Rectal smooth muscle tissue (tissue), 1 donor: ENCODE measurements around the gene ADCY10.
"Not testable (repeated sequence)": the region's sequence is repeated elsewhere in the genome, so short reads cannot be mapped to it uniquely, and the experiment has no call there.

Experiments used
- H3K27ac ChIP-seq: one replicate; pipeline ENCODE4 v1.7.0; 2013; ENCODE audit warnings: low read depth, low read length, inconsistent platforms
- H3K27me3 ChIP-seq: one replicate; pipeline ENCODE4 v1.7.0; 2013; ENCODE audit warnings: low read length; ENCODE audit not compliant: control insufficient read depth, insufficient read depth
- H3K36me3 ChIP-seq: one replicate; pipeline ENCODE4 v1.7.0; 2013; ENCODE audit warnings: low read length; ENCODE audit not compliant: control insufficient read depth, insufficient read depth
- H3K4me1 ChIP-seq: one replicate; pipeline ENCODE4 v1.7.0; 2013; ENCODE audit warnings: low read length; ENCODE audit not compliant: control insufficient read depth, insufficient read depth
- H3K4me3 ChIP-seq: one replicate; pipeline ENCODE4 v1.7.0; 2013; ENCODE audit warnings: low read length
- H3K9ac ChIP-seq: one replicate; pipeline ENCODE4 v1.7.0; 2013; ENCODE audit warnings: low read length

Gene ADCY10

DNA sequence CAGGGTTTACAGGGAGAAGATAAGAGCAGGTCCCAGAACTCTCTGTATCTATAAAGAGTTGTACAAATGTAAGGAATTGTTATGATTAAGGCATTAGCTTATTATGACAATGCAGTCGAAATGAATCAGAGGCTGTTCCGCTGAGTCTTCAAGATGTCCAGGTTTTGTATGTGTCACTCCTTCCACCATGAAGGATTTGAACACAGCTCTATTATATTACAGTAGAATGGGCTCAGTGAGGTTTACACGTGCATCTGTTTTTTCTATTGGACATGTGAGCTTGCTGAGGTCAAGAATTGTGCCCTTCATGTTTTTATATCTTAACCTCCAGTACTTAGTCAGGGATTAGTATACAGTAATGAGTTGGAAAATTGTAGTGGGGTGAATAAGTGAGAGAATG lies 105.8 kb downstream of the ADCY10 start:
- Histone ChIP-seq H3K4me1 (no peaks in the 10 kb centered on the region), H3K9ac (no peak overlapping the region)

DNA sequence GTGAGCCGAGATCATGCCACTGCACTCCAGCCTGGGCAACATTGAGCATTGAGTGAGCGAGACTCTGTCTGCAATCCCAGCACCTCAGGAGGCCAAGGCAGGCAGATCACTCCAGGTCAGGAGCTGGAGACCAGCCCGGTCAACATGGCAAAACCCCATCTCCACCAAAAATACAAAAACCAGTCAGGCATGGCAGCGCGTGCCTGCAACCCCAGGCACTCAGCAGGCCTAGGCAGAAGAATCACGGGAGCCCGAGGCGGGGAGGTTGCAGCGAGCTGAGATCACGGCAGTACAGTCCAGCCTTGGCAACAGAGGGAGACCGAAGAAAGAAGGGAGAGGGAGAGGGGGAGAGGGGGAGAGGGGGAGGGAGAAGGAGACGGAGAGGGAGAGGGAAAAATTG lies 107.3 kb downstream of the ADCY10 start:
- H3K9ac ChIP-seq = not testable (repeated sequence)

More for the DNA sequence above, 105.8 kb downstream of the ADCY10 start:
- H3K27ac ChIP-seq = no peak overlapping the region
- H3K4me3 ChIP-seq = no peak overlapping the region
- H3K27me3 ChIP-seq = no peaks in the 10 kb centered on the region
- H3K36me3 ChIP-seq = no peaks in the 10 kb centered on the region

DNA sequence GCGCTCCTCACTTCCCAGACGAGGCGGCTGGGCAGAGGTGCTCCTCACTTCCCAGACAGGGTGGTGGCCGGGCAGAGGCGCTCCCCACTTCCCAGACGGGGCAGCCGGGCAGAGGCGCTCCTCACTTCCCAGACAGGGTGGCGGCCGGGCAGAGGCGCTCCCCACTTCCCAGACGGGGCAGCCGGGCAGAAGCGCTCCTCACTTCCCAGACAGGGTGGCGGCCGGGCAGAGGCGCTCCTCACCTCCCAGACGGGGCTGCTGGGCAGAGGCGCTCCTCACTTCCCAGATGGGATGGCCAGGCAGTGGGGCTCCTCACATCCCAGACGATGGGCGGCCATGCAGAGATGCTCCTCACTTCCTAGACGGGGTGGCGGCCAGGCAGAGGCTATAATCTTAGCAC lies 107.7 kb downstream of the ADCY10 start:
- H3K36me3 ChIP-seq, H3K27me3 ChIP-seq, H3K4me1 ChIP-seq, H3K9ac ChIP-seq, H3K4me3 ChIP-seq, H3K27ac ChIP-seq: not testable (repeated sequence)

More for the DNA sequence above, 107.3 kb downstream of the ADCY10 start:
- not testable (repeated sequence) for H3K27ac ChIP-seq, H3K36me3 ChIP-seq, H3K4me1 ChIP-seq, H3K4me3 ChIP-seq, H3K27me3 ChIP-seq

DNA sequence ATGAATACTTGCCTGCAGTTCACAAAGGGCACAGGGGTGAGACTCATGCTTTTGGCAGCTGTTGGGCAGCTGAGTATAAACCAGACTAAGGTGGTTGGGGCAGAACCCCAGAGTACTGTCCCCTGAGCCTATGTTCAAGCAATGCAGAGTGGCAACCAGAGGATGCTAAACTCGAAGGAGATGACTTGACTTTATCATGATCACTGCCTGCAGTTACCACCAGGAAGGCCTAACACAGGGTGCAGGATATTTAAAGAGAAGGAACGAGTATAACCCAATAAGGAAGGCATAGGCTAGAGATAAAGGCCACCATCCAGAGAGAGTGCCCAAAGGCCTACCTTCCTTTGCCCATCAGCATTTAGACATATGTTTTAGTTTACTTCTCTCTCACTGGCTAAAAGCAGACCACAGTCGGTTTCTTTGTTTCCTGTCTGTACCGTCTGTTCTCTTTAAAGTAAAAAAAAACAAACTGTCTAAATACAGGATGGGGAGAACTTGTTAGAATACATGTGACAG lies 108.8 kb downstream of the ADCY10 start:
- no peaks in the 10 kb centered on the region for H3K27me3 ChIP-seq
- H3K27ac ChIP-seq = no peak overlapping the region
- H3K4me1 ChIP-seq = no peaks in the 10 kb centered on the region
- H3K9ac ChIP-seq = no peak overlapping the region
- H3K36me3 ChIP-seq = no peaks in the 10 kb centered on the region
- no peak overlapping the region for H3K4me3 ChIP-seq

DNA sequence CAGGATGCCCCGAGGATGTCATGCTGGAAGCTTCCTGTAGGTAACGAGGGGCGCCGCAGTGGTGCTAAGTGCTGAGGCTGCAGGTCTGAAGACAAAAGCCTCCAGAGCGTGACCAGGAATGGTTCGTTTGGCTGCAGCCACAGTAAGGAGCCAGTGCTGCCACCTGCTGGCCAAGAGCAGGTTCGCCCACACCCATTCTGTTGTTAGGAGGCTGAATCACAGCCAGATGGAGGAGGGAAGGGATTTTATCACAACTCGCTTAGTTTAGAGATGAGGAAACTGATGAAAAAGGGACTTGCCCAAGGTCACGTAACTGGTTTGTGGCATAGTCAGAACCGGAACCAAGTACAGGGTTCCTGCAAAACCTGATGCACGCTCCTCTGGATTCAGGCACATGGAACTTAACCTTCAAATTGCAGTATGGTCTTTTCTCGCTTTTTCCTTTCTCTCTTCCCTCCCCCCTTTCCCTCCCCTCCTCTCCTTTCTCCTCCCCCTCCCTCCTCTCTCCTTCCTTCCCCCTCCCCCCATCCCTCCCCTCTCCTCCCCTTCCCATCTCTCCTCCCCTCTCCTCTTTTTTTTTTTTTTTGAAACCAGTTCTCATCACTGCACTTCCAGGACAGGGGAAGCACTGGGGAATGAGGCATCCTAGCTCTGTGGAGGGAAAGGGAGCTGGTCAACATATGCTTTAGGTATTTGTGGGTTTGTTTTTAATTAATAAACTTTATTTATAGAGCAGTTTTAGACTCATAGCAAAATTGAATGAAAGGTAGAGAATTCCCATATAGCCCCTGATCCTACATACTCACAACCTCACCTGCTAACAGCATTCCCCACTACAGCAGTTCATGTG lies 110.4 kb downstream of the ADCY10 start:
- Histone ChIP-seq H3K27me3 (no peaks in the 10 kb centered on the region), H3K27ac (no peak overlapping the region), H3K9ac (no peak overlapping the region), H3K4me1 (no peaks in the 10 kb centered on the region), H3K4me3 (no peak overlapping the region), H3K36me3 (no peaks in the 10 kb centered on the region)

DNA sequence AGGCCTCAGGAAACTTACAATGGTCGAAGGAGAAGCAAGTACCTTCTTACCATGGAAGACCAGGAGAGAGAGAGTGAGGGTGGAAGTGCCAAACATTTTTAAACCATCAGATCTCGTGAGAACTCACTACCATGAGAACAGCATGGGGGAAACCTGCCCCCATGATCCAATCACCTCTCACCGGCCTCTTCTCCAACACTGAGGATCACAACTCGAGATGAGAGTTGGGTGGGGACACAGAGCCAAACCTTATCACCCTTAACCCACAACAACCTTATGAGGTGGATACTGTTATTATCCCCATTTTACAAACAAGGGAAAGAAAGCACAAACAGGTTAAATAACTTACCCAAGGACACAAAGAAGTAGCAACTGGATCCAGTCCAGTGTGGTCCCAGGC lies 111.7 kb downstream of the ADCY10 start:
- H3K36me3 ChIP-seq = no peaks in the 10 kb centered on the region
- H3K4me1 ChIP-seq = no peaks in the 10 kb centered on the region
- H3K27ac ChIP-seq = no peak overlapping the region
- H3K27me3 ChIP-seq = no peaks in the 10 kb centered on the region
- H3K4me3 ChIP-seq = no peak overlapping the region
- no peak overlapping the region for H3K9ac ChIP-seq

DNA sequence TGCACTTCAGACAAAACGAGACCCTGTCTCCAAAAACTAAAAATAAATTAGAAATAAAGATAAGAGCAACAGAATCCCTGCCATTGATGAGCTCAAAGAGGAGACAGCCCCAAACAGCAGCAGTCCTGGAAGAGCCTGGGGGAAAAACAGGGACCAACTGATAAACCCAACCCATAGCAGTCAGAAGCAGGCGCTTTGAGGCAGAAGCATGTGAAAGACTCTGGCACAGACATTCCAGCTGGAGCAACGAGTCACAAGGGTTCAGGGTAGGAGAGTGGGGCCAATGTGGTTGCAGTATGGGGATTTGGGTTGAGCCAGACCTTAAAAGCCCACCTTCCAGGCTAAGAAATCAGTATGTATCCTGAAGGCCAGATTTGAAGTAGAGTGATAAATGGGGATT lies 113.7 kb downstream of the ADCY10 start:
- Histone ChIP-seq H3K4me1 (peaks cover 3% of the 10 kb centered on the region), H3K36me3 (no peaks in the 10 kb centered on the region), H3K27ac (no peak overlapping the region), H3K27me3 (no peaks in the 10 kb centered on the region), H3K4me3 (no peak overlapping the region), H3K9ac (no peak overlapping the region)

DNA sequence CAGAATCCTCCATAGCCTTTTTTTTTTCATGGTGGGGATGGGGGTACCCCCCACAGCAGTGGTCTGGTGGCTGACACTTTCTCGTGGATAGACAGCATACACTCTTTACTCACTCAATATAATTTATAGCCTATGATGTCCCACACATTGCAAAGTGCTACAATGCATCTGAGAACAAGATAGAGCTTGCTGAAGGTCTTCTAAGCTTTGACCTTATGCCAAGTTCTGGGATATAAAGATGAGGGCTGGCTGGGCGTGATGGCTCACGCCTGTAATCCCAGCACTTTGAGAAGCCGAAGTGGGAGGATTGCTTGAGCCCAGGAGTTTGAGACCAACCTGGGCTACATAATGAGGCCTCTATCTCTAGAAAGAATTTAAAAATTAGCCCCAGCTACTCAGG lies 114.2 kb downstream of the ADCY10 start:
- H3K36me3 ChIP-seq = no peaks in the 10 kb centered on the region
- H3K27ac ChIP-seq = no peak overlapping the region

DNA sequence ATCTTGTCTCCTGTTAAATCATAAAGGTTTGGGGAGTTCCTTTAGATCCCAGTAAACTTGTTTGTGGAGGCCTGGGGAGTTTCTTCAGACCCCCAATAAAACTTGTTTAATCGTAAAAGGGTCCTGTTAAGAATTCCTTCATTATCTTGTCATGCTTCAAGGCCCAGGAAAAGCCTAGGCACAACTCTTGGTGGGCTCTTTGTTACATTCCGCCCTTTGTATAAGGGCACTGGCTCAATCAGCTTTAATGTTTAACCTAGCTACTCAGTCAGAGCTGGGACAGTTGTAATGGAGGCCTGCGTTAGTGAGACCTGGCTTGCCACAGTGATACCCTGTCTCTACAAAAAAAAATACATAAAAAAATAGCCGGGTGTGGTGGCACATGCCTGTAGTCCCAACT lies 115.0 kb downstream of the ADCY10 start:
- no peaks in the 10 kb centered on the region for H3K27me3 ChIP-seq
- H3K4me3 ChIP-seq = no peak overlapping the region
- H3K36me3 ChIP-seq = no peaks in the 10 kb centered on the region
- H3K27ac ChIP-seq = no peak overlapping the region
- H3K4me1 ChIP-seq = peaks cover 3% of the 10 kb centered on the region
- H3K9ac ChIP-seq = no peak overlapping the region

More for the DNA sequence above, 114.2 kb downstream of the ADCY10 start:
- no peak overlapping the region for H3K4me3 ChIP-seq
- H3K4me1 ChIP-seq = peaks cover 3% of the 10 kb centered on the region
- no peak overlapping the region for H3K9ac ChIP-seq
- no peaks in the 10 kb centered on the region for H3K27me3 ChIP-seq

DNA sequence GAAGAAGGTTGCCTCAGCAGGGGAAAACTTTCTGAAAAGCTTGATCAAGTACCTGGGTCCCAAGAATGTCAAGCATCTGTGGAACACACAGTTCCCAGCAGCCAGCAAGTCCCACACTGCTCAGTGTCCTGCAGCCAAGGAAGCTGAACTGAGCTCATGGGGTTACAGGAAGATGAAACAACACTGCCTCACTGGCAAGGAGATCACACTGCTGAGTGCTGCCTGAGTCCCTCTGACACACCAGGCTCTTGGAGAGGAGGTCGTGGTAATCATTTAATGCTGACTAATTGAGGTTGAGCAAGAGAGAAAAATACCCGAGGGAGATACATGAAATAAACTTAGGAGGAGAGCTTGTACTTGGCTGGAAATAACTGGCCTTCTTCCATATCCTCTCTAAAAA lies 116.9 kb downstream of the ADCY10 start:
- no peak overlapping the region for H3K4me3 ChIP-seq
- no peaks in the 10 kb centered on the region for H3K36me3 ChIP-seq
- H3K27me3 ChIP-seq = no peaks in the 10 kb centered on the region
- H3K27ac ChIP-seq = peak overlapping the region; percentile 58
- peaks cover 3% of the 10 kb centered on the region for H3K4me1 ChIP-seq
- no peak overlapping the region for H3K9ac ChIP-seq

DNA sequence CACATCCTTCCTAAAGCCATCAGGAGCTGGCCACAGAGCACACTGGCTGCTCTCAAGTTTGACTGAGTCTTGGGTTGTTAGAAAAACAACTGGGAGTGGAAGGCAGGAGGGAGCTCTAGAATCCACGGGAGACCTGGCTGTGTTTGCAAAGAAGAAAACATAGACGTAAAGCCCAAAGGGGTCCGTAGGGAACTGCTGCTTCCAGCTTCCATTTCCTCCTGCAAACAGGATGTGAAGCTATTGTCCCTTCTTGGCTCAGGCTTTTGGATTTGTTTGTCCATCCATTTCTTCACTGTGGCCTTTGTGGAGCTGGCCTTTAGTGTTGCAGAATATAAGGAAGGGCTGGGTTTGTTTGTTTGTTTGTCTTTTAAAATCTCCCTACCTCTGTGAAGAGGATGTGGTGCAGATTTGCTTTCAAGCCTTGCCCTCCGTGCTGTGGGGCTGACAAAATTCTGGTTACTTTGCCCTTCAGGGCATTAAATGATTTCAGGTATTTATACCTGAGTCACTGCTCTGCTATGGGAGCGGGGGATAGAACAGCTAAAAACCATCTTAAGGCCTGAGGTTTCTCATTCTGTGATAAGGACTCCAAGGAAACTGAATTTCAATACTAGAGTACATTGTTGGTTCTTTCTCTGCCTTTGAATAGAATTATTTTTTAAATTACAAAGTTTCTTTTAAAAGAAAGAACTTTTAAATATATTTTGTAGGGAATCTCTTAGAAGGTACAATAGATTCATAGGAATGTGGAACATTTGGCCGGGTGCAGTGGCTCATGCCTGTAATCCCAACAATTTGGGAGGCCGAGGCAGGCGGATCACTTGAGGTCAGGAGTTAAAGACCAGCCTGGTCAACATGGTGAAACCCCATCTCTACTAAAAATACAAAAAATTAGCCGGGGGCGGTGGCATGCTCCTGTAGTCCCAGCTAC lies 117.9 kb downstream of the ADCY10 start:
- no peaks in the 10 kb centered on the region for H3K36me3 ChIP-seq
- no peak overlapping the region for H3K9ac ChIP-seq
- no peaks in the 10 kb centered on the region for H3K27me3 ChIP-seq
- no peak overlapping the region for H3K4me3 ChIP-seq
- peaks cover 3% of the 10 kb centered on the region for H3K4me1 ChIP-seq
- peak overlapping the region; percentile 58 for H3K27ac ChIP-seq

DNA sequence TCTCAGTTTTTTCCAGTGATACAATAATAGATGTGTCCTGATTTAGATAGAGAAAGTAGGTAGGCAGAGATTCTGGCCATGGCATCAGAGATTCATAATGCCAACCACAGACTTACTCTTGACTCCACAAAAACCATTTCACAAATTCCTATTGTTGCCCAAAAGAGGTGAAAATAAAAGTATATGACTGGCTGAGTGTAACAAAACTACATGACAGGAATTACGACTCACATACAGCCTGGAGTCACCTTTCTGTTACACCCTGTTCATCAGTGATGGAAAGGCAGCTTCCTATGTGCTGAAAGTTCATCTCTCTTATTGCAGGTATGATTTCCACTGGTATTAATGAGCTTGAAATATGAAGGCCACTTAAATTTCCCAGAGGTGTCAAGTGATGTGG lies 119.9 kb downstream of the ADCY10 start:
- Histone ChIP-seq H3K4me3 (no peak overlapping the region), H3K4me1 (peaks cover 3% of the 10 kb centered on the region), H3K27ac (no peak overlapping the region), H3K9ac (no peak overlapping the region), H3K27me3 (no peaks in the 10 kb centered on the region), H3K36me3 (peaks cover 10% of the 10 kb centered on the region)
